OCI-LY1 (cell line): ENCODE data around the gene DIAPH2.

Experiments used
- H2AFZ ChIP-seq: fragments of 200-600 bp; sonication (generic), shearing (Covaris generic); 2 replicates; pipeline ENCODE4 v1.6.0; 2014; ENCODE audit warnings: antibody characterized with exemption, mild to moderate bottlenecking, low read length
- H3F3A ChIP-seq: fragments of 200-600 bp; sonication (generic), shearing (Covaris generic); 2 replicates; pipeline ENCODE4 v1.6.0; 2014; ENCODE audit warnings: mild to moderate bottlenecking, antibody characterized with exemption, low read length, moderate library complexity; ENCODE audit not compliant: insufficient read depth
- H3K27ac ChIP-seq: fragments of 200-600 bp; sonication (generic); 2 replicates; pipeline ENCODE4 v1.5.1; 2014; ENCODE audit warnings: low read length, mixed run types, mild to moderate bottlenecking, low read depth; ENCODE audit not compliant: poor library complexity, severe bottlenecking
- H3K27me3 ChIP-seq: fragments of 200-600 bp; sonication (generic); 2 replicates; pipeline ENCODE4 v1.6.0; 2014; ENCODE audit warnings: antibody characterized with exemption, mild to moderate bottlenecking, low read length, moderate library complexity; ENCODE audit not compliant: insufficient read depth
- H3K36me3 ChIP-seq: fragments of 200-600 bp; sonication (generic); 2 replicates; pipeline ENCODE4 v1.6.1; 2014; ENCODE audit warnings: mild to moderate bottlenecking, antibody characterized with exemption, low read length, moderate library complexity, mixed read lengths; ENCODE audit not compliant: insufficient read depth
- H3K4me1 ChIP-seq: fragments of 200-600 bp; sonication (generic); 2 replicates; pipeline ENCODE4 v1.5.1; 2014; ENCODE audit warnings: mild to moderate bottlenecking, low read length, moderate library complexity; ENCODE audit not compliant: insufficient read depth, severe bottlenecking
- H3K4me2 ChIP-seq: fragments of 200-600 bp; sonication (generic), shearing (Covaris generic); 2 replicates; pipeline ENCODE4 v1.6.1; 2014; ENCODE audit warnings: low read length
- H3K4me3 ChIP-seq: fragments of 200-600 bp; sonication (generic); 2 replicates; pipeline ENCODE4 v1.5.1; 2014; ENCODE audit warnings: low read length, low read depth, mild to moderate bottlenecking, mixed read lengths; ENCODE audit not compliant: poor library complexity, severe bottlenecking
- H3K79me2 ChIP-seq: fragments of 200-600 bp; shearing (Covaris generic); 2 replicates; pipeline ENCODE4 v1.6.1; 2016; ENCODE audit warnings: mixed run types, low read length, mixed read lengths; ENCODE audit not compliant: insufficient read depth
- H3K9ac ChIP-seq: fragments of 200-600 bp; sonication (generic), shearing (Covaris generic); 2 replicates; pipeline ENCODE4 v1.6.1; 2014; ENCODE audit warnings: mild to moderate bottlenecking, low read length, mixed read lengths
- H3K9me2 ChIP-seq: fragments of 200-600 bp; sonication (generic), shearing (Covaris generic); 2 replicates; pipeline ENCODE4 v1.6.1; 2014; ENCODE audit warnings: low read depth, mild to moderate bottlenecking, low read length, mixed read lengths
- H3K9me3 ChIP-seq: fragments of 200-600 bp; shearing (Covaris generic); 2 replicates; pipeline ENCODE4 v1.6.1; 2014; ENCODE audit warnings: low read length, mixed read lengths
- H4K20me1 ChIP-seq: fragments of 200-600 bp; sonication (generic), shearing (Covaris generic); 2 replicates; pipeline ENCODE4 v1.6.0; 2016; ENCODE audit warnings: mild to moderate bottlenecking, low read length; ENCODE audit not compliant: insufficient read depth
- EZH2 ChIP-seq: fragments of 200-600 bp; sonication (generic), shearing (Covaris generic); IDR thresholded peaks from 2 replicates; pipeline ENCODE4 v1.8.0; 2017; ENCODE audit warnings: borderline replicate concordance, mixed run types, mild to moderate bottlenecking, antibody characterized with exemption, low read length, moderate library complexity, mixed read lengths
- TF ChIP-seq, protein P1 (sequence below): fragments of 200-600 bp; sonication (generic), shearing (Covaris generic); IDR thresholded peaks from 2 replicates; pipeline ENCODE4 v1.5.1; 2017; ENCODE audit warnings: mild to moderate bottlenecking, antibody characterized with exemption, low read length, moderate library complexity, mixed read lengths

The DIAPH2 gene

DNA sequence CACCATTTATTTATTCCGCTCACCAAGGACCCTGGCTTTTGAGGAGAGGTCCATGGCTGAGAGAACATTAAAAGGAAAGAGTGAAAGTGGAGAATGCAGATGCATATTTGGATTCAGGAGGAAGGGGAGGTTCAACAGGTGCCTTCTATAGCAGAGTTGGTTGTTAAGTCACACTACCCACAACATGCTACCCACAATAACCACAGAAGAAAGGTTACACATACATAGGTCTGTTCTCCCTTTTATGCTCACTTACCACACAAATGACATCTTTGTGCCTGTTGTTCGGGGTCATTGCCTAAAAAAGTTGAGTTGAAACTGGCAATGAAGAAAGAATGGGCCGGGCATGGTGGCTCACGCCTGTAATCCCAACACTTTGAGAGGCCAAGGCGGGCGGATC, 786.4 kb downstream of the DIAPH2 start:
- no peaks in the 10 kb centered on the region for H4K20me1 ChIP-seq
- no peak overlapping the region for H2AFZ ChIP-seq
- H3K9me2 ChIP-seq: no peaks in the 10 kb centered on the region
- H3K9me3 ChIP-seq: no peaks in the 10 kb centered on the region
- H3K4me2 ChIP-seq: no peak overlapping the region
- no peaks in the 10 kb centered on the region for H3K36me3 ChIP-seq
- H3K4me3 ChIP-seq: no peak overlapping the region
- no peak overlapping the region for H3K27ac ChIP-seq
- no peaks in the 10 kb centered on the region for H3F3A ChIP-seq
- H3K79me2 ChIP-seq: no peaks in the 10 kb centered on the region
- no peaks in the 10 kb centered on the region for H3K27me3 ChIP-seq
- H3K9ac ChIP-seq: no peak overlapping the region
- no peak for TF ChIP-seq EZH2
- no peaks in the 10 kb centered on the region for H3K4me1 ChIP-seq

DNA sequence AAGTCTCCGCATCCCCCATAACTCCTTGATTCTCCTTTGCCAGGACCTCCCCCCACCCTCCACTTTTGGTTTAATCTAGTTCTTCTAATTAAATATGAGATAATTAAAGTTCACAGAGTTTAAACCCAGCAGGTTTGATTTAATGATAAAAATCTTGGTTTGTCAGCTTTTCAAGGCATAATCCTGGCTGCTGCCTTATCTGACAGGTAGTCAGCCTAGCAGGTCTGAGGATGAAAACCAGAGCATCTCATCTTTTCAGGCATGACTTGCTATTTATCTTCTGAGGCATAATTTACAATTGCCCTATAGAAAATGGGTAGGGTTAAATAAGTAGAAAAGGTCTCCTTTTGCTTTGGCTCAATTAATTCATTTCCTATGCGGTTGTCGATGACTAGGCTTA, 790.3 kb downstream of the DIAPH2 start:
- H3K79me2 ChIP-seq: no peaks in the 10 kb centered on the region
- H3K9me2 ChIP-seq: no peaks in the 10 kb centered on the region
- TF ChIP-seq EZH2: no peak
- TF ChIP-seq, protein P1, sequence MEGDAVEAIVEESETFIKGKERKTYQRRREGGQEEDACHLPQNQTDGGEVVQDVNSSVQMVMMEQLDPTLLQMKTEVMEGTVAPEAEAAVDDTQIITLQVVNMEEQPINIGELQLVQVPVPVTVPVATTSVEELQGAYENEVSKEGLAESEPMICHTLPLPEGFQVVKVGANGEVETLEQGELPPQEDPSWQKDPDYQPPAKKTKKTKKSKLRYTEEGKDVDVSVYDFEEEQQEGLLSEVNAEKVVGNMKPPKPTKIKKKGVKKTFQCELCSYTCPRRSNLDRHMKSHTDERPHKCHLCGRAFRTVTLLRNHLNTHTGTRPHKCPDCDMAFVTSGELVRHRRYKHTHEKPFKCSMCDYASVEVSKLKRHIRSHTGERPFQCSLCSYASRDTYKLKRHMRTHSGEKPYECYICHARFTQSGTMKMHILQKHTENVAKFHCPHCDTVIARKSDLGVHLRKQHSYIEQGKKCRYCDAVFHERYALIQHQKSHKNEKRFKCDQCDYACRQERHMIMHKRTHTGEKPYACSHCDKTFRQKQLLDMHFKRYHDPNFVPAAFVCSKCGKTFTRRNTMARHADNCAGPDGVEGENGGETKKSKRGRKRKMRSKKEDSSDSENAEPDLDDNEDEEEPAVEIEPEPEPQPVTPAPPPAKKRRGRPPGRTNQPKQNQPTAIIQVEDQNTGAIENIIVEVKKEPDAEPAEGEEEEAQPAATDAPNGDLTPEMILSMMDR: no peak
- no peaks in the 10 kb centered on the region for H3K9me3 ChIP-seq
- H3K9ac ChIP-seq: no peak overlapping the region
- H4K20me1 ChIP-seq: no peaks in the 10 kb centered on the region
- H3K4me1 ChIP-seq: no peaks in the 10 kb centered on the region
- H2AFZ ChIP-seq: no peak overlapping the region
- no peak overlapping the region for H3K4me3 ChIP-seq
- H3K4me2 ChIP-seq: no peak overlapping the region
- H3K27ac ChIP-seq: no peak overlapping the region
- H3K36me3 ChIP-seq: no peaks in the 10 kb centered on the region
- H3F3A ChIP-seq: no peaks in the 10 kb centered on the region
- no peaks in the 10 kb centered on the region for H3K27me3 ChIP-seq

DNA sequence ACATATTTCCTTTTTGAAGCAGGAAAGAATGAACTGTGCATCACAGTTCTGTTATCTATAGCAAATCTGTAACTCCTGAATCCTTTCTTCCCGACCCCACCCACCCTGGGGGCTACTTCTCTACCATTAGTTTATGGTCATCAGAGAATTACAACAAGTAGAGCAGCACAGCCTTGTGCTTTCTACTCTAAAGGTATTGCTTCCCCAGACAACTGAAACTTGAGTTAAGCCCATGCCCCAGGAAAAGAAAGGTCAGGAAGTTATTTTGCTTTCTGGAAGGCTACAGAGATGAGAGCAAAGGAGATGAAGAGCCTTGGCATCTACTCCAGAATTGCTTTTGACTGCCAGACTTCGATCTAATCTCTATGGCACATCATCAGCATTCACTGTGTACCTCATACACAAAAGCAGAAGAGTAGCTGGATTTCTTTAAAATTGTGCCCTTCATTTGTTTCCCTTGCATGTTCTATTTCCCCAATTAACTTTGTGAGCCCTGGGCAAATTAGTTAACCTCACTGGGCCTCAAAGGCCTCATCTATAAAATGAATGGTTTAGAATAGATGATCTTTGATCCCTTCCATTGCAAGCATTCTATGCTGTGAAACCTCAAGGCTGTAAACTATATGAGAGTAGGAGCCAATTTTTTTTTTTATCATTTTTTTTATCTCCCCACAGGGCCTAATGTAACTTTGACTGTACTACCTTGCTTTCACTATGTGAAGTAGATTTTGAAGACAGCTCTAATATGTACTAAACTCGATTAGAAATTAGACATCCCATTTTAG, 794.7 kb downstream of the DIAPH2 start:
- Histone ChIP-seq H2AFZ (no peak overlapping the region), H3K4me2 (no peak overlapping the region), H3K79me2 (no peaks in the 10 kb centered on the region), H3K36me3 (no peaks in the 10 kb centered on the region), H3K9ac (no peak overlapping the region), H4K20me1 (no peaks in the 10 kb centered on the region), H3F3A (no peaks in the 10 kb centered on the region), H3K9me3 (no peaks in the 10 kb centered on the region), H3K27ac (no peak overlapping the region), H3K9me2 (no peaks in the 10 kb centered on the region), H3K4me1 (no peaks in the 10 kb centered on the region), H3K4me3 (no peak overlapping the region), H3K27me3 (no peaks in the 10 kb centered on the region)
- TF ChIP-seq, protein P1: no peak
- no peak for TF ChIP-seq EZH2

DNA sequence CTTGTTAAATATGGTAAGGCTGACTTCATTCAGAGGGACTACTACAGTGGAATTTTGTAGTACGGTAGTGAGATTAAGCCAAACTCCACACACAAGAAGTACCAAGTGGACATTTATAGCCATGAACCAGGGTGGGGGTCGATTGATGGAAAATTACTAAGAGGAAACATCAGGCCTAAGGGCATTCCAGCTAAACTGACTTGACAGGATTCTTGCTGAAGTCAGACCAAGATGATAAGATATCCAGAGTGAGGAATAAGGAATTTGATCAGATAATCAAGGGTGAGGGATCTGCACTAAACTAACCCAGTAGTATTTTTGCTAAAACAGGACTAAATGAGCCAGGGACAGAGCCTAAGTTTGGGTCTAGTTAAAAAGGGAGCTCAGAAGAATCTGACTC, 796.6 kb downstream of the DIAPH2 start:
- no peaks in the 10 kb centered on the region for H3K9me2 ChIP-seq
- no peaks in the 10 kb centered on the region for H3K79me2 ChIP-seq
- H3K4me3 ChIP-seq: no peak overlapping the region
- no peaks in the 10 kb centered on the region for H3F3A ChIP-seq
- H4K20me1 ChIP-seq: no peaks in the 10 kb centered on the region
- no peaks in the 10 kb centered on the region for H3K27me3 ChIP-seq
- H3K27ac ChIP-seq: no peak overlapping the region
- no peak overlapping the region for H2AFZ ChIP-seq
- H3K36me3 ChIP-seq: no peaks in the 10 kb centered on the region
- H3K9me3 ChIP-seq: no peaks in the 10 kb centered on the region
- no peak overlapping the region for H3K9ac ChIP-seq
- H3K4me2 ChIP-seq: no peak overlapping the region
- TF ChIP-seq, protein P1: no peak
- TF ChIP-seq EZH2: no peak
- H3K4me1 ChIP-seq: no peaks in the 10 kb centered on the region
